Esophagus muscularis mucosa (tissue), 4 donors: Measurements from ENCODE around the gene TBL1XR1. TPM values are rescaled to one million over a fixed set of nuclear protein-coding genes. Genes with fewer than 3 reads are reported as not detected.
"Not testable (repeated sequence)": the region's sequence is repeated elsewhere in the genome, so short reads cannot be mapped to it uniquely, and the experiment has no call there.

Experiments
- DNase-seq: peaks from one replicate; pipeline ENCODE4 v3.0.0-alpha.2; 2017; ENCODE audit errors: extremely low spot score
- H3K27ac ChIP-seq, 4 donors: fragments of 200-600 bp; sonication (generic); replicated peaks in 1 of 4; 1 replicate in 3 of 4; 2 replicates in 1 of 4; pipeline ENCODE4 v1.5.1; 2016 to 2019; ENCODE audit warnings: mild to moderate bottlenecking in 1 of 4
- H3K27me3 ChIP-seq, 4 donors: fragments of 200-600 bp; sonication (generic); one replicate each; pipeline versions ENCODE4 v1.5.1 to v1.6.0; 2016 to 2019
- H3K36me3 ChIP-seq, 4 donors: fragments of 200-600 bp; sonication (generic); one replicate each; pipeline ENCODE4 v1.5.1; 2016 to 2019
- H3K4me1 ChIP-seq, 4 donors: fragments of 200-600 bp; sonication (generic); one replicate each; pipeline ENCODE4 v1.5.1; 2016 to 2019
- H3K4me3 ChIP-seq, 4 donors: fragments of 200-600 bp; sonication (generic); 1 replicate in 2 of 4; 2 replicates in 2 of 4; pipeline ENCODE4 v1.5.1; 2016 to 2019; ENCODE audit warnings: mild to moderate bottlenecking in 4 of 4, moderate library complexity in 1 of 4
- H3K9me3 ChIP-seq, 4 donors: fragments of 200-600 bp; sonication (generic); 1 replicate in 3 of 4; 2 replicates in 1 of 4; pipeline ENCODE4 v1.5.1; 2016 to 2019
- EP300 ChIP-seq: sonication (generic); formaldehyde crosslinking; IDR thresholded peaks from one replicate; pipeline ENCODE4 v1.6.1; 2017; ENCODE audit warnings: antibody characterized with exemption
- POLR2A ChIP-seq: fragments of 450-650 bp; IDR thresholded peaks from one replicate; pipeline ENCODE4 v1.6.1; 2017; ENCODE audit warnings: antibody characterized with exemption, moderate library complexity, mild to moderate bottlenecking, low read depth
- POLR2AphosphoS5 ChIP-seq, 2 donors: sonication (generic); formaldehyde crosslinking; IDR thresholded peaks; one replicate each; pipeline ENCODE4 v1.6.1; 2017; ENCODE audit warnings: antibody characterized with exemption in 2 of 2
- WGBS: methylation state at CpG from one replicate; pipeline ENCODE4 v1.1.5; 2018; 5-methylcytosine and 5-hydroxymethylcytosine counted together
- intact Hi-C: fragments of 100-400 bp; cut with DNase I; formaldehyde crosslinking; loops from one replicate; pipeline ENCODE4 v1.15.1; 2023
- total RNA-seq, 4 donors: library from RNA; depleted of rRNA; stranded (reverse); fragments of >200 nt; gene quantifications; one replicate each; pipeline versions ENCODE4 v1.1.0 to v1.2.1, GENCODE V29; 2016
- TF ChIP-seq, protein P1 (sequence below), 3 experiments: fragments of 200-600 bp in 2 of 3; fragments of 450-650 bp in 1 of 3; sonication (generic) in 2 of 3; IDR thresholded peaks; one replicate each; pipeline ENCODE4 v1.5.1; 2017 to 2019; ENCODE audit warnings: antibody characterized with exemption in 3 of 3, mild to moderate bottlenecking in 2 of 3, moderate library complexity in 1 of 3

TBL1XR1 gene
- total RNA-seq, 4 donors from 2014 or later = 65.0 to 99.2 (median 78.2) TPM

- intact Hi-C loops = no loop called here
- Histone ChIP-seq H3K27me3 (no peaks in the 10 kb centered on the region), H3K36me3 (no peaks in the 10 kb centered on the region), H3K4me1 (no peaks in the 10 kb centered on the region), H3K27ac (no peak overlapping the region), H3K9me3 (no peaks in the 10 kb centered on the region), H3K4me3 (no peak overlapping the region)
- no peak for DNase-seq
- WGBS = 83% methylated on average over 11 of the region's 11 CpGs
- no peak for TF ChIP-seq EP300
These were observed 13.6 kb upstream of the TBL1XR1 start for GRCh38 chr3:177210744-177211502.

GRCh38 chr3:177209509-177209908, 12.2 kb upstream of the TBL1XR1 start:
- no peaks in the 10 kb centered on the region for H3K36me3 ChIP-seq
- TF ChIP-seq, protein P1, sequence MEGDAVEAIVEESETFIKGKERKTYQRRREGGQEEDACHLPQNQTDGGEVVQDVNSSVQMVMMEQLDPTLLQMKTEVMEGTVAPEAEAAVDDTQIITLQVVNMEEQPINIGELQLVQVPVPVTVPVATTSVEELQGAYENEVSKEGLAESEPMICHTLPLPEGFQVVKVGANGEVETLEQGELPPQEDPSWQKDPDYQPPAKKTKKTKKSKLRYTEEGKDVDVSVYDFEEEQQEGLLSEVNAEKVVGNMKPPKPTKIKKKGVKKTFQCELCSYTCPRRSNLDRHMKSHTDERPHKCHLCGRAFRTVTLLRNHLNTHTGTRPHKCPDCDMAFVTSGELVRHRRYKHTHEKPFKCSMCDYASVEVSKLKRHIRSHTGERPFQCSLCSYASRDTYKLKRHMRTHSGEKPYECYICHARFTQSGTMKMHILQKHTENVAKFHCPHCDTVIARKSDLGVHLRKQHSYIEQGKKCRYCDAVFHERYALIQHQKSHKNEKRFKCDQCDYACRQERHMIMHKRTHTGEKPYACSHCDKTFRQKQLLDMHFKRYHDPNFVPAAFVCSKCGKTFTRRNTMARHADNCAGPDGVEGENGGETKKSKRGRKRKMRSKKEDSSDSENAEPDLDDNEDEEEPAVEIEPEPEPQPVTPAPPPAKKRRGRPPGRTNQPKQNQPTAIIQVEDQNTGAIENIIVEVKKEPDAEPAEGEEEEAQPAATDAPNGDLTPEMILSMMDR (IDR thresholded peaks at IDR 0.05) = no peak
- TF ChIP-seq POLR2A (no peak), POLR2AphosphoS5 (IDR thresholded peaks at IDR 0.05) (no peak), EP300 (no peak)
- no peak for DNase-seq
- no peaks in the 10 kb centered on the region for H3K27me3 ChIP-seq
- 98% methylated on average over 5 of the region's 5 CpGs for WGBS
- no peak overlapping the region for H3K4me3 ChIP-seq
- no peaks in the 10 kb centered on the region for H3K4me1 ChIP-seq
- no peaks in the 10 kb centered on the region for H3K9me3 ChIP-seq
- H3K27ac ChIP-seq = no peak overlapping the region
- intact Hi-C loops = no loop called here

- DNase-seq = no peak
- Histone ChIP-seq H3K27ac (no peak overlapping the region), H3K27me3 (no peaks in the 10 kb centered on the region), H3K4me3 (no peak overlapping the region), H3K4me1 (no peaks in the 10 kb centered on the region), H3K9me3 (no peaks in the 10 kb centered on the region), H3K36me3 (no peaks in the 10 kb centered on the region)
- TF ChIP-seq POLR2A (no peak), EP300 (no peak), POLR2AphosphoS5 (IDR thresholded peaks at IDR 0.05) (no peak)
- TF ChIP-seq, protein P1 (IDR thresholded peaks at IDR 0.05) = no peak
- 84% methylated on average over 3 of the region's 3 CpGs for WGBS
- intact Hi-C loops = no loop called here
These were observed 11.5 kb upstream of the TBL1XR1 start for GRCh38 chr3:177208781-177209180.

DNA sequence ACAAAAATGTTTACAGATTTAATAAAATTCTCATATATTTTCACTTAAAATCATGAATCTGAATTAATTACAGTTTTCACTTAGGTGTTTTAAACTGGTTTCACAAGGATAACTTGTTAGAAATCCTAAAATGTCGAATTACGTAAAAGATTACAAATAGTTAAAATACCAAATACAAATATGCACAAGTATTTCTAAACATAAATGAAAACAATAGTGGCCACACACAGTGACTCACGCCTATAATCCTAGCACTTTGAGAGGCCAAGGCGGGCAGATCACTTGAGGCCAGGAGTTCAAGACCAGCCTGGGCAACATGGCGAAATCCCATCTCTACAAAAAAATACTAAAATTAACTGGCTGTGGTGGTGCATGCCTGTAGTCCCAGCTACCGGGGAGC, 10.9 kb upstream of the TBL1XR1 start:
- WGBS = 96% methylated on average over 6 of the region's 6 CpGs
- intact Hi-C loops = no loop called here
- H3K36me3 ChIP-seq = no peaks in the 10 kb centered on the region
- H3K9me3 ChIP-seq = no peaks in the 10 kb centered on the region
- TF ChIP-seq EP300 = no peak
- TF ChIP-seq POLR2AphosphoS5 (IDR thresholded peaks at IDR 0.05) = no peak
- no peak for TF ChIP-seq POLR2A
- H3K27ac ChIP-seq = no peak overlapping the region
- H3K4me1 ChIP-seq = no peaks in the 10 kb centered on the region
- H3K27me3 ChIP-seq = no peaks in the 10 kb centered on the region
- no peak overlapping the region for H3K4me3 ChIP-seq
- DNase-seq = no peak

- H3K36me3 ChIP-seq = no peaks in the 10 kb centered on the region
These were observed 9.7 kb upstream of the TBL1XR1 start for GRCh38 chr3:177206936-177207335.

GRCh38 chr3:177203689-177204395, 6.6 kb upstream of the TBL1XR1 start:
- 94% methylated on average over 29 of the region's 43 CpGs for WGBS
- no peaks in the 10 kb centered on the region for H3K9me3 ChIP-seq
- intact Hi-C loops = no loop called here

More at GRCh38 chr3:177206936-177207335, 9.7 kb upstream of the TBL1XR1 start:
- DNase-seq = no peak
- TF ChIP-seq EP300 = no peak
- intact Hi-C loops = no loop called here
- no peak overlapping the region for H3K4me3 ChIP-seq
- H3K27me3 ChIP-seq = no peaks in the 10 kb centered on the region
- H3K9me3 ChIP-seq = no peaks in the 10 kb centered on the region
- WGBS = 97% methylated on average over 4 of the region's 4 CpGs
- H3K27ac ChIP-seq = no peak overlapping the region
- H3K4me1 ChIP-seq = no peaks in the 10 kb centered on the region

DNA sequence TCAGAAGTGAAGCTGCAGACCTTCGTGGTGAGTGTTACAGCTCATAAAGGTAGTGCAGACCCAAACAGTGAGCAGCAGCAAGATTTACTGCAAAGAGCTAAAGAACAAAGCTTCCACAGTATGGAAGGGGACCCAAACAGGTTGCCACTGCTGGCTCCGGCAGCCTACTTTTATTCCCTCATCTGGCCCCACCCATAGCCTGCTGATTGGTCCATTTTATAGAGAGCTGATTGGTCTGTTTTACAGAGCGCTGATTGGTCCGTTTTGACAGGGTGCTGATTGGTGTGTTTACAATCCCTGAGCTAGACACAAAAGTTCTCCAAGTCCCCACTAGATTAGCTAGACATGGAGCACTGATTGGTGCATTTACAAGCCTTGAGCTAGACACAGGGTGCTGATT, 5.7 kb upstream of the TBL1XR1 start:
- intact Hi-C loops, DNase-seq, H3K36me3 ChIP-seq: not testable (repeated sequence)

More at GRCh38 chr3:177203689-177204395, 6.6 kb upstream of the TBL1XR1 start:
- TF ChIP-seq POLR2AphosphoS5 (IDR thresholded peaks at IDR 0.05) (no peak), POLR2A (no peak), EP300 (no peak)
- TF ChIP-seq, protein P1 (IDR thresholded peaks at IDR 0.05) = no peak
- Histone ChIP-seq H3K36me3 (no peaks in the 10 kb centered on the region), H3K27me3 (no peaks in the 10 kb centered on the region), H3K27ac (no peak overlapping the region), H3K4me1 (peaks cover 3 to 5% (median 4%) of the 10 kb centered on the region in 4 donors), H3K4me3 (no peak overlapping the region)
- DNase-seq = no peak

More for the DNA sequence above, 5.7 kb upstream of the TBL1XR1 start:
- 96% methylated on average over 4 of the region's 4 CpGs for WGBS
- not testable (repeated sequence) for H3K27ac ChIP-seq, H3K4me3 ChIP-seq, H3K9me3 ChIP-seq, H3K27me3 ChIP-seq
- peaks cover 9 to 13% (median 12%) of the 10 kb centered on the region in 4 donors for H3K4me1 ChIP-seq
